ENCODE results near the gene DCX. TPM values are rescaled to one million over a fixed set of nuclear protein-coding genes. Genes with fewer than 3 reads are reported as not detected.

DCX gene
- total RNA-seq, 1 donor = not detected

GRCh38 chrX:111336141-111336540, 75.9 kb downstream of the DCX start:
- H3K4me3 ChIP-seq (ENCODE audit: low read depth, low read length) = no peak overlapping the region
- DNase-seq (ENCODE audit: low read depth) = no peak
- no peak for TF ChIP-seq CTCF (IDR thresholded peaks at IDR 0.05; ENCODE audit: insufficient read depth, low read length)

- TF ChIP-seq CTCF (IDR thresholded peaks at IDR 0.05; ENCODE audit: insufficient read depth, low read length) = no peak
- DNase-seq (ENCODE audit: low read depth) = no peak
- H3K4me3 ChIP-seq (ENCODE audit: low read depth, low read length) = no peak overlapping the region
Measured at GRCh38 chrX:111329370-111329769, 82.6 kb downstream of the DCX start.

- TF ChIP-seq CTCF (IDR thresholded peaks at IDR 0.05; ENCODE audit: insufficient read depth, low read length) = no peak
- H3K4me3 ChIP-seq (ENCODE audit: low read depth, low read length) = no peak overlapping the region
- no peak for DNase-seq (ENCODE audit: low read depth)
Measured at GRCh38 chrX:111328858-111329257, 83.1 kb downstream of the DCX start.

- TF ChIP-seq CTCF (IDR thresholded peaks at IDR 0.05; ENCODE audit: insufficient read depth, low read length) = no peak
- DNase-seq (ENCODE audit: low read depth) = no peak
- no peak overlapping the region for H3K4me3 ChIP-seq (ENCODE audit: low read depth, low read length)
Measured at GRCh38 chrX:111322231-111322855, 89.6 kb downstream of the DCX start.

GRCh38 chrX:111319451-111319850, 92.5 kb downstream of the DCX start:
- TF ChIP-seq CTCF (IDR thresholded peaks at IDR 0.05; ENCODE audit: insufficient read depth, low read length) = no peak
- no peak for DNase-seq (ENCODE audit: low read depth)
- no peak overlapping the region for H3K4me3 ChIP-seq (ENCODE audit: low read depth, low read length)

GRCh38 chrX:111318901-111319300, 93.1 kb downstream of the DCX start:
- no peak overlapping the region for H3K4me3 ChIP-seq (ENCODE audit: low read depth, low read length)
- DNase-seq (ENCODE audit: low read depth) = no peak
- TF ChIP-seq CTCF (IDR thresholded peaks at IDR 0.05; ENCODE audit: insufficient read depth, low read length) = no peak

- H3K4me3 ChIP-seq (ENCODE audit: low read depth, low read length) = no peak overlapping the region
- DNase-seq (ENCODE audit: low read depth) = no peak
- TF ChIP-seq CTCF (IDR thresholded peaks at IDR 0.05; ENCODE audit: insufficient read depth, low read length) = no peak
Measured at GRCh38 chrX:111309083-111309482, 102.9 kb downstream of the DCX start.
